Neuronal stem cell (in vitro differentiated cells): Measurements from ENCODE around the gene PSME3IP1. TPM values are rescaled to one million over a fixed set of nuclear protein-coding genes. Genes with fewer than 3 reads are reported as not detected.

Experiments used
- DNase-seq: peaks from one replicate; pipeline ENCODE4 v3.0.0-alpha.2; 2013; ENCODE audit warnings: low spot score
- H2AFZ ChIP-seq: one replicate; pipeline ENCODE4 v1.6.1; 2013; ENCODE audit warnings: mild to moderate bottlenecking, low read length, inconsistent platforms
- H2AK5ac ChIP-seq: 2 replicates; pipeline ENCODE4 v1.6.1; 2013; ENCODE audit warnings: low read depth, mild to moderate bottlenecking, inconsistent platforms, low read length, moderate library complexity, mixed read lengths
- H2BK120ac ChIP-seq: 2 replicates; pipeline ENCODE4 v1.6.1; 2013; ENCODE audit warnings: low read depth, mild to moderate bottlenecking, inconsistent platforms, low read length, moderate library complexity, mixed read lengths
- H2BK12ac ChIP-seq: one replicate; pipeline ENCODE4 v1.6.1; 2013; ENCODE audit warnings: low read length, inconsistent platforms
- H2BK15ac ChIP-seq: 2 replicates; pipeline ENCODE4 v1.6.1; 2013; ENCODE audit warnings: mild to moderate bottlenecking, low read length, inconsistent platforms, mixed read lengths
- H2BK5ac ChIP-seq: one replicate; pipeline ENCODE4 v1.6.1; 2013; ENCODE audit warnings: inconsistent platforms, mild to moderate bottlenecking, low read length, moderate library complexity
- H3K14ac ChIP-seq: one replicate; pipeline ENCODE4 v1.6.1; 2013; ENCODE audit warnings: low read length, inconsistent platforms
- H3K18ac ChIP-seq: 2 replicates; pipeline ENCODE4 v1.6.1; 2013; ENCODE audit warnings: low read length, inconsistent platforms
- H3K23ac ChIP-seq: 2 replicates; pipeline ENCODE4 v1.6.1; 2013; ENCODE audit warnings: low read depth, mild to moderate bottlenecking, mixed read lengths, low read length, inconsistent platforms; ENCODE audit not compliant: poor library complexity
- H3K27ac ChIP-seq: replicated peaks from 3 replicates; pipeline ENCODE4 v1.5.1; 2013; ENCODE audit warnings: low read length, inconsistent platforms
- H3K27me3 ChIP-seq, 3 experiments: 2 replicates each; pipeline ENCODE4 v1.6.1; 2013; ENCODE audit warnings: low read length in 3 of 3, mild to moderate bottlenecking in 2 of 3, inconsistent platforms in 1 of 3, low read depth in 1 of 3, mixed read lengths in 1 of 3, moderate library complexity in 1 of 3; ENCODE audit not compliant: control insufficient read depth in 3 of 3, insufficient read depth in 3 of 3
- H3K36me3 ChIP-seq, 2 donors: replicated peaks in 1 of 2; 2 replicates each; pipeline ENCODE4 v1.6.1; 2013; ENCODE audit warnings: low read length in 2 of 2; ENCODE audit not compliant: control insufficient read depth in 2 of 2, insufficient read depth in 2 of 2
- H3K4ac ChIP-seq: 2 replicates; pipeline ENCODE4 v1.6.1; 2013; ENCODE audit warnings: inconsistent platforms, mild to moderate bottlenecking, low read length, moderate library complexity
- H3K4me1 ChIP-seq, 2 donors: 1 replicate in 1 of 2; 2 replicates in 1 of 2; pipeline ENCODE4 v1.6.1; 2013; ENCODE audit warnings: low read length in 2 of 2, low read depth in 1 of 2; ENCODE audit not compliant: control insufficient read depth in 2 of 2, insufficient read depth in 1 of 2
- H3K4me2 ChIP-seq: one replicate; pipeline ENCODE4 v1.6.1; 2013; ENCODE audit warnings: mild to moderate bottlenecking, low read length, inconsistent platforms; ENCODE audit not compliant: insufficient read depth, poor library complexity, severe bottlenecking
- H3K4me3 ChIP-seq, 2 donors: 2 replicates each; pipeline ENCODE4 v1.5.1; 2013; ENCODE audit warnings: low read length in 2 of 2, mild to moderate bottlenecking in 2 of 2, inconsistent platforms in 1 of 2, moderate library complexity in 1 of 2
- H3K79me1 ChIP-seq: one replicate; pipeline ENCODE4 v1.6.1; 2013; ENCODE audit warnings: low read depth, mild to moderate bottlenecking, inconsistent platforms, low read length, moderate library complexity
- H3K9ac ChIP-seq: one replicate; pipeline ENCODE4 v1.6.1; 2013; ENCODE audit warnings: mild to moderate bottlenecking, low read depth, low read length, inconsistent platforms; ENCODE audit not compliant: poor library complexity
- H3K9me3 ChIP-seq, 2 donors: replicated peaks in 1 of 2; 2 replicates each; pipeline versions ENCODE3 to v1.6.1; 2013; ENCODE audit warnings: low read length in 2 of 2, mild to moderate bottlenecking in 2 of 2, inconsistent platforms in 1 of 2, low read depth in 1 of 2, mixed read lengths in 1 of 2, moderate library complexity in 1 of 2; ENCODE audit not compliant: control insufficient read depth in 2 of 2, insufficient read depth in 1 of 2
- H4K8ac ChIP-seq: one replicate; pipeline ENCODE4 v1.6.1; 2013; ENCODE audit warnings: low read depth, mild to moderate bottlenecking, inconsistent platforms, low read length, moderate library complexity
- H4K91ac ChIP-seq: one replicate; pipeline ENCODE4 v1.6.1; 2013; ENCODE audit warnings: low read length, low read depth, mild to moderate bottlenecking, inconsistent platforms; ENCODE audit not compliant: poor library complexity
- WGBS, 2 donors: extraction: QIAGEN DNeasy Blood & Tissue Kit; methylation state at CpG; one replicate each; pipeline ENCODE4 v1.1.7; 2013; ENCODE audit warnings: missing lambda C conversion rate in 2 of 2, mixed read lengths in 1 of 2; ENCODE audit not compliant: insufficient read length in 2 of 2, insufficient replicate concordance in 1 of 2; ENCODE audit errors: extremely low coverage in 2 of 2; 5-methylcytosine and 5-hydroxymethylcytosine counted together
- polyA plus RNA-seq, 2 experiments: library from polyadenylated mRNA; stranded (reverse); fragments of 200-250 nt; gene quantifications; one replicate each; pipeline ENCODE4 v1.2.3, GENCODE V29; 2013

PSME3IP1 gene
- 113 TPM for polyA plus RNA-seq (2013, experiment 1 of 2)
- polyA plus RNA-seq (2013, experiment 2 of 2) = 110 TPM

- H3K4ac ChIP-seq = peak within 1 kb of the TSS; percentile 76
- H3K9ac ChIP-seq = peak within 1 kb of the TSS; percentile 98
- H3K4me3 ChIP-seq = peak within 1 kb of the TSS; percentile 78 to 100
- WGBS, 2 donors = no CpG with 5 or more reads among the region's 64 CpGs
- peaks cover 2 to 16% of the 10 kb centered on the region in 2 donors for H3K4me1 ChIP-seq
- H3K14ac ChIP-seq = peak within 1 kb of the TSS; percentile 47
- peaks cover 10% of the 10 kb centered on the region for H3K79me1 ChIP-seq
- H2BK120ac ChIP-seq = no peak within 1 kb of the TSS
- peaks cover 0 to 17% of the 10 kb centered on the region in 2 donors for H3K36me3 ChIP-seq
- peak within 1 kb of the TSS; percentile 29 for H4K8ac ChIP-seq
- peak within 1 kb of the TSS; percentile 67 for H3K27ac ChIP-seq
- peak within 1 kb of the TSS; percentile 71 for H3K4me2 ChIP-seq
- peak within 1 kb of the TSS; percentile 97 for H2AFZ ChIP-seq
- H2BK15ac ChIP-seq = peak within 1 kb of the TSS; percentile 68
- H3K23ac ChIP-seq = peak within 1 kb of the TSS; percentile 94
- H4K91ac ChIP-seq = peak within 1 kb of the TSS; percentile 58
- peak within 1 kb of the TSS; percentile 97 for H2BK5ac ChIP-seq
- H3K27me3 ChIP-seq = no peaks in the 10 kb centered on the region
- H2BK12ac ChIP-seq = no peak within 1 kb of the TSS
- no peaks in the 10 kb centered on the region for H3K9me3 ChIP-seq
- peak; percentile 100 for DNase-seq
- H3K18ac ChIP-seq = peak within 1 kb of the TSS; percentile 96
- H2AK5ac ChIP-seq = peak within 1 kb of the TSS; percentile 95
Measured at GRCh38 chr16:57185945-57186871, at the start of gene PSME3IP1, which contains the start of gene RSPRY1. Gene PSME3IP1 (minus strand): TSS chr16:57186039. CDS start chr16:57173854, 12,185 bp downstream. Gene RSPRY1 (plus strand): TSS chr16:57186329. CDS start chr16:57204659, 18,330 bp downstream.

- Histone ChIP-seq H3K14ac (no peak overlapping the region), H2BK5ac (no peak overlapping the region), H3K27me3 (no peaks in the 10 kb centered on the region), H3K23ac (no peak overlapping the region), H4K8ac (no peak overlapping the region), H3K9ac (no peak overlapping the region), H3K9me3 (peaks cover 0 to 10% of the 10 kb centered on the region in 2 donors), H2BK15ac (no peak overlapping the region), H2BK12ac (no peak overlapping the region), H2AK5ac (no peak overlapping the region), H3K4me1 (no peaks in the 10 kb centered on the region), H4K91ac (no peak overlapping the region), H3K36me3 (peaks cover 22 to 99% of the 10 kb centered on the region in 2 donors), H3K18ac (no peak overlapping the region), H3K79me1 (no peaks in the 10 kb centered on the region), H2BK120ac (no peak overlapping the region), H3K4me2 (no peak overlapping the region), H3K27ac (no peak overlapping the region), H2AFZ (no peak overlapping the region), H3K4me3 (no peak overlapping the region), H3K4ac (no peak overlapping the region)
- WGBS, 2 donors = no CpG with 5 or more reads among the region's 8 CpGs
- no peak for DNase-seq
Measured at GRCh38 chr16:57235128-57236021, 49.5 kb upstream of the PSME3IP1 start.

- H3K18ac ChIP-seq = no peak overlapping the region
- no peak for DNase-seq
- peaks cover 0 to 10% of the 10 kb centered on the region in 2 donors for H3K9me3 ChIP-seq
- H2AK5ac ChIP-seq = no peak overlapping the region
- no peaks in the 10 kb centered on the region for H3K27me3 ChIP-seq
- H2BK120ac ChIP-seq = no peak overlapping the region
- no peak overlapping the region for H2BK12ac ChIP-seq
- H3K14ac ChIP-seq = no peak overlapping the region
- H4K8ac ChIP-seq = no peak overlapping the region
- no peak overlapping the region for H2BK5ac ChIP-seq
- no peak overlapping the region for H3K27ac ChIP-seq
- H3K79me1 ChIP-seq = no peaks in the 10 kb centered on the region
- no peak overlapping the region for H3K9ac ChIP-seq
- H3K4me3 ChIP-seq = no peak overlapping the region
- H3K23ac ChIP-seq = no peak overlapping the region
- H2BK15ac ChIP-seq = no peak overlapping the region
- H4K91ac ChIP-seq = no peak overlapping the region
- peaks cover 22 to 99% of the 10 kb centered on the region in 2 donors for H3K36me3 ChIP-seq
- no peak overlapping the region for H3K4ac ChIP-seq
- H2AFZ ChIP-seq = no peak overlapping the region
- H3K4me1 ChIP-seq = no peaks in the 10 kb centered on the region
- H3K4me2 ChIP-seq = no peak overlapping the region
Measured at GRCh38 chr16:57234707-57235092, 48.9 kb upstream of the PSME3IP1 start.
